ENCODE data around the gene RAB40C.
A peak's percentile ranks its signal among the peaks of the same experiment; 100 is the strongest.
"Not testable (repeated sequence)": the region's sequence is repeated elsewhere in the genome, so short reads cannot be mapped to it uniquely, and the experiment has no call there.

The RAB40C gene

GRCh38 chr16:591231-591630 lies 1.4 kb downstream of the RAB40C start:
- no peak for DNase-seq

GRCh38 chr16:591892-592517 lies 2.1 kb downstream of the RAB40C start:
- no peak for DNase-seq

GRCh38 chr16:592518-593306 lies 2.8 kb downstream of the RAB40C start:
- peak; percentile 25 for DNase-seq

GRCh38 chr16:593406-593805 lies 3.5 kb downstream of the RAB40C start:
- DNase-seq = no peak

- DNase-seq = no peak
Observed at GRCh38 chr16:593807-594206, 3.9 kb downstream of the RAB40C start.

GRCh38 chr16:595094-595528 lies 5.2 kb downstream of the RAB40C start:
- no peak for DNase-seq

- no peak for DNase-seq
Observed at GRCh38 chr16:595942-596735, 6.3 kb downstream of the RAB40C start.

GRCh38 chr16:596736-597060 lies 6.8 kb downstream of the RAB40C start:
- no peak for DNase-seq

GRCh38 chr16:597655-598054 lies 7.8 kb downstream of the RAB40C start:
- DNase-seq = not testable (repeated sequence)

GRCh38 chr16:598823-599739 lies 9.2 kb downstream of the RAB40C start:
- DNase-seq = no peak

GRCh38 chr16:600781-601180 lies 10.9 kb downstream of the RAB40C start:
- peak; percentile 52 for DNase-seq

- no peak for DNase-seq
Observed at GRCh38 chr16:603933-604332, 14.1 kb downstream of the RAB40C start.

GRCh38 chr16:606656-607307 lies 16.9 kb downstream of the RAB40C start:
- no peak for DNase-seq

GRCh38 chr16:608019-608418 lies 18.2 kb downstream of the RAB40C start:
- DNase-seq = no peak

- no peak for DNase-seq
Observed at GRCh38 chr16:609316-609715, 19.4 kb downstream of the RAB40C start.

GRCh38 chr16:609984-610383 lies 20.1 kb downstream of the RAB40C start:
- no peak for DNase-seq

GRCh38 chr16:610513-611381 lies 20.9 kb downstream of the RAB40C start:
- peak; percentile 55 for DNase-seq

GRCh38 chr16:615122-615521 lies 25.3 kb downstream of the RAB40C start:
- DNase-seq = no peak

GRCh38 chr16:616733-617586 lies 27.1 kb downstream of the RAB40C start:
- DNase-seq = no peak

- DNase-seq = no peak
Observed at GRCh38 chr16:617855-618254, 28.0 kb downstream of the RAB40C start.

All from hematopoietic multipotent progenitor cell treated with erythropoietin and hydrocortisone succinate and interleukin-3 and kit ligand, for 8 days (in vitro differentiated cells).